CD4-positive, CD25-positive, alpha-beta regulatory T cell (primary cell): ENCODE data around the gene XYLT2. TPM values are rescaled to one million over a fixed set of nuclear protein-coding genes. Genes with fewer than 3 reads are reported as not detected.
"Not testable (repeated sequence)": the region's sequence is repeated elsewhere in the genome, so short reads cannot be mapped to it uniquely, and the experiment has no call there.

ENCODE experiments used
- ATAC-seq, 2 donors: fragments of 150-1000 bp; cut with Tn5 transposase; one replicate each; pipeline ENCODE4 v1.10.0; 2021; ENCODE audit warnings: low read depth in 2 of 2, moderate number of reproducible peaks in 2 of 2, moderate library complexity in 1 of 2
- DNase-seq, 3 donors: peaks; one replicate each; pipeline versions ENCODE4 v3.0.0 to v3.0.0-alpha.2; 2012 to 2022; ENCODE audit warnings: mixed read lengths in 1 of 3
- H3K27ac ChIP-seq: one replicate; pipeline ENCODE4 v1.7.0; 2013; ENCODE audit warnings: mild to moderate bottlenecking, low read length; ENCODE audit not compliant: insufficient read depth, poor library complexity, severe bottlenecking
- H3K27me3 ChIP-seq: one replicate; pipeline ENCODE4 v1.7.0; 2013; ENCODE audit warnings: low read length; ENCODE audit not compliant: control insufficient read depth, insufficient read depth
- H3K36me3 ChIP-seq: one replicate; pipeline ENCODE4 v1.7.0; 2013; ENCODE audit warnings: mild to moderate bottlenecking, low read length, moderate library complexity; ENCODE audit not compliant: control insufficient read depth, insufficient read depth
- H3K4me1 ChIP-seq: 2 replicates; pipeline ENCODE4 v1.7.0; 2013; ENCODE audit warnings: mild to moderate bottlenecking, low read length; ENCODE audit not compliant: insufficient read depth, control insufficient read depth, poor library complexity, severe bottlenecking
- H3K4me3 ChIP-seq: one replicate; pipeline ENCODE4 v1.7.0; 2013; ENCODE audit warnings: low read depth, mild to moderate bottlenecking, low read length, moderate library complexity
- H3K9me3 ChIP-seq, 2 experiments: 1 replicate in 1 of 2; 2 replicates in 1 of 2; pipeline ENCODE4 v1.7.0; 2013; ENCODE audit warnings: low read length in 2 of 2, mild to moderate bottlenecking in 1 of 2, moderate library complexity in 1 of 2; ENCODE audit not compliant: control insufficient read depth in 2 of 2
- H3K27ac Mint-ChIP-seq, 3 donors: one replicate each; pipeline ENCODE4 v1.8.0; 2020 to 2022; ENCODE audit warnings: mild to moderate bottlenecking in 3 of 3, mixed read lengths in 3 of 3, moderate library complexity in 2 of 3
- H3K27me3 Mint-ChIP-seq: one replicate; pipeline ENCODE4 v1.8.0; 2022; ENCODE audit warnings: mild to moderate bottlenecking, mixed read lengths
- H3K36me3 Mint-ChIP-seq: one replicate; pipeline ENCODE4 v1.8.0; 2020; ENCODE audit warnings: mixed read lengths
- H3K4me1 Mint-ChIP-seq, 4 donors: one replicate each; pipeline ENCODE4 v1.8.0; 2020 to 2022; ENCODE audit warnings: mixed read lengths in 4 of 4, mild to moderate bottlenecking in 1 of 4
- H3K4me3 Mint-ChIP-seq, 4 donors: one replicate each; pipeline ENCODE4 v1.8.0; 2020 to 2022; ENCODE audit warnings: mild to moderate bottlenecking in 4 of 4, mixed read lengths in 4 of 4, moderate library complexity in 3 of 4
- H3K9me3 Mint-ChIP-seq, 7 donors: one replicate each; pipeline ENCODE4 v1.8.0; 2020 to 2022; ENCODE audit warnings: mixed read lengths in 7 of 7, mild to moderate bottlenecking in 3 of 7, moderate library complexity in 2 of 7
- polyA plus RNA-seq, 4 donors: library from polyadenylated mRNA; unstranded; fragments of 300-500 nt; fragmentation: Illumina TruSeq; gene quantifications; one replicate each; pipeline ENCODE4 v1.2.3, GENCODE V29; 2021
- total RNA-seq: library from RNA; stranded (reverse); gene quantifications from one replicate; pipeline ENCODE4 v1.2.3, GENCODE V29; 2022

Gene XYLT2
- total and polyA plus RNA-seq, 5 donors from 2014 or later, result 6.2 to 15.9 (median 12.9) TPM

GRCh38 chr17:50394711-50395110 is 48.8 kb downstream of the XYLT2 start:
- H3K27me3 Mint-ChIP-seq, result no peaks in the 10 kb centered on the region

DNA sequence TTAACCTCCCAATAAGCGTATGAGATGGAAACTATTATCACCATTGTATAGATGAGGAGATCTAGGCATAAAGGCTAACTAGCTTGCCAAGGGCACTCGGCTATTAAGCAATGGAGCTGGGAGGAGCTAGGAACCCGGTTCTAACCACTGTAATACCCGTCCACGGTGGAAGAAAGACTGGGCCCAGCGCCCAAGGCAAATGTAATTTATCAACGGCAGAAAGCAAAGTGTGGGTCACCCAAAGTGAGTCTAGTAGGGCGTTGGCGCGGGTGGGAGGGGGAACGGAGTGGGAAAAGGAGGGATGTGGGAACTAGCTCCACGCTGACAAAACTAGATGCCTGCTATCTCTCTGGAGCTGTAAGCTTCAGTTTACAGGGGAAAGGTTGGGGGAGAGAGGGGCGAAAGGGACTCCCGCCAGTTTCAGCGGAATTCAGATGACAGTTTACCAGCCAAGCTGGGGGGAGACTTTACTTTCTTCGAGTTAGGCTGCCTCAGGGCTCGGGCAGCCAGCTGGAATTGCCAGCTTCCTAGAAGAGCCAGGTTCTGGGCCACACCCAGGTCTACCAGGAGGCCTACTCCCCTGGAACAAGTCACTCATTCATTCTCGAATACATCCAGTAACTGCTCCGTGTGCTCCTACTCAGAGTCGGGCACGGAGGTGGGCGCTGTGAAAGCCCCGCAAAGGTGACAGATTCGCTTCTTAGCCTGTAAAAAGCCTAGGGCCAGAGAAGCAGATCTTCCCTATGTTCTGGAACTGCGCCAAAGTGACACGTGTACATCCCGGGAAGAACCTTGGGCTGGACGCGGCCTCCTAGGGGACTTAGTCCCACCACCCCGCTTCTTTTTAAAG is 50.6 kb downstream of the XYLT2 start:
- Mint-ChIP-seq H3K4me1 (peaks cover 10 to 40% (median 22%) of the 10 kb centered on the region in 4 donors), H3K36me3 (peaks cover 26% of the 10 kb centered on the region), H3K9me3 (no peaks in the 10 kb centered on the region), H3K27me3 (peaks cover 5% of the 10 kb centered on the region), H3K4me3 (peak overlapping the region; percentile 82 to 99 (median 94)), H3K27ac (peak overlapping the region in 2 of 3 donors; percentile 93 to 97)
- H3K36me3 ChIP-seq, result peaks cover 35% of the 10 kb centered on the region
- no peaks in the 10 kb centered on the region for H3K27me3 ChIP-seq
- DNase-seq, result no peak
- peaks cover 27% of the 10 kb centered on the region for H3K4me1 ChIP-seq
- no peaks in the 10 kb centered on the region for H3K9me3 ChIP-seq
- H3K27ac ChIP-seq, result peak overlapping the region; percentile 80
- ATAC-seq, result no peak
- peak overlapping the region; percentile 64 for H3K4me3 ChIP-seq

More at GRCh38 chr17:50394711-50395110, 48.8 kb downstream of the XYLT2 start:
- peaks cover 51% of the 10 kb centered on the region for H3K36me3 ChIP-seq
- Mint-ChIP-seq H3K9me3 (no peaks in the 10 kb centered on the region), H3K36me3 (peaks cover 30% of the 10 kb centered on the region), H3K27ac (peak overlapping the region in 1 of 3 donors; percentile 65), H3K4me3 (peak overlapping the region in 3 of 4 donors; percentile 68 to 82 (median 73)), H3K4me1 (peaks cover 10 to 40% (median 22%) of the 10 kb centered on the region in 4 donors)
- H3K4me3 ChIP-seq, result no peak overlapping the region
- ATAC-seq (no peak), DNase-seq (no peak)
- H3K27ac ChIP-seq, result no peak overlapping the region
- no peaks in the 10 kb centered on the region for H3K27me3 ChIP-seq
- H3K4me1 ChIP-seq, result peaks cover 27% of the 10 kb centered on the region
- H3K9me3 ChIP-seq, result no peaks in the 10 kb centered on the region

DNA sequence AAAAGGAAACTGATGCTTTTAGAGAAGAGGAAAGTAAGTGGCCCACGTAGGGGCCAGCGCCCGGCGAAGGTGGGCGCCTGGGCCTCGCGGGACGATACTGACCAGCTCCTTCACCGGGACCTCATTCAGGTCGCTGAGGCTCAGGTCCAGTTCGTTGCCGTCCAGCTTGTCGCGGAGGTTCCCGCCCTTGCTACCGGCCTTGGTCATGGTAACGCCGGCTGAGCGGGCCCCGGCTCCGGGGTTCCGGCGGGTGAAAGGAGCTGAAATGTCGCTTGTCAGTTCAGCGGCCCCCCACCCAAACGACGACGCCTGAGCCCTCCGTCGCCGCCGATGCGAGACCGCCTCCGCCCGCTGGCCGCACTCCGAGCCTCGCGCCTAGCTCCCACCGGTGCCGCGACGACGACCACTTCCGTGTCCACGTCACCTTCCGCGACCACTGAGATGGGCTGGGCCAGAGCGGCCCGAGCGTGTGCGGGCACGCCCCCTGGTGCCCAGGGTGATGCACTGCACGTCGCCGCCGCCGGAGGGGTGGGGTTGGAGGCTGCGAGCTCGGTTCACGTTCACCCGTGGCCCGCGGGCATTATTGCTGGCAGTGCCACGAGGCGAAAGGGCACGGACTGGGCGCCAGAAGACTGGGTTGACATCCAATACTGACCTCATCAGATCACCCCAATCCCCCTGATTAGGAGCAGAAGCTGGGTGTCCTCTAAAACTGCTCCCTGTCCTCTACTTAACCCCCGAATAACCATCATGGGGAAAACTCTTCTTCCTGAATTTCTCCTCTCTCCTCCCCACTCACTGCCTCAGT is 51.4 kb downstream of the XYLT2 start, which contains the start of gene LRRC59:
TSS of gene LRRC59 (minus strand) at position 413 of the 808 bp plus-strand sequence. CDS start at position 207, 206 bp downstream.
- Mint-ChIP-seq H3K36me3 (peaks cover 22% of the 10 kb centered on the region), H3K4me3 (peak within 1 kb of the TSS; percentile 82 to 99 (median 94)), H3K4me1 (peaks cover 10 to 40% (median 22%) of the 10 kb centered on the region in 4 donors), H3K27ac (peak within 1 kb of the TSS; percentile 77 to 97 (median 93)), H3K9me3 (no peaks in the 10 kb centered on the region), H3K27me3 (peaks cover 9% of the 10 kb centered on the region)
- Histone ChIP-seq H3K27me3 (no peaks in the 10 kb centered on the region), H3K27ac (peak within 1 kb of the TSS; percentile 80), H3K9me3 (no peaks in the 10 kb centered on the region), H3K36me3 (peaks cover 26% of the 10 kb centered on the region), H3K4me1 (peaks cover 27% of the 10 kb centered on the region), H3K4me3 (peak within 1 kb of the TSS; percentile 64)
- ATAC-seq, result peak; percentile 100
- DNase-seq, result peak; percentile 90 to 93 (median 93)

DNA sequence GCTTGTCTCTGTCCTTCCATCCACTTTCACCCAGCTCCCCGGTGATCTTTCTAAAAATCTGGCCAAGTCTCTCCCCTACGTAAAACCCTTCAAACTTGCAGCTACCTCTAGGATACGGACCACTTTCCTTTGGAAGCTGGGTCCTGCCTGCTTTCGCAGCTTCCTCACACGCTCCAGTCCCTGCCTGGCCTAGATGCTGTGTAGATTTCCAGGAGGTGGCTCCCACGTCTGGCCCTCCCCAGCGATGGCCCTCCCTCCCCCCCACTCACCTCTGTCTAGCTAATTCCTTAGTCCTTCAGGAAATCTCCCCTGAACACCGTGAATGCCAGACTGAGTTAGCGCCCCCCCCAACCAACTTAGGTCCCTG is 52.0 kb downstream of the XYLT2 start:
- Mint-ChIP-seq H3K36me3 (peaks cover 22% of the 10 kb centered on the region), H3K4me3 (peak overlapping the region; percentile 80 to 96 (median 87)), H3K4me1 (peaks cover 10 to 40% (median 22%) of the 10 kb centered on the region in 4 donors), H3K27me3 (peaks cover 9% of the 10 kb centered on the region), H3K27ac (peak overlapping the region; percentile 77 to 93 (median 88)), H3K9me3 (no peaks in the 10 kb centered on the region)
- DNase-seq (no peak), ATAC-seq (no peak)
- H3K27me3 ChIP-seq, result no peaks in the 10 kb centered on the region
- H3K27ac ChIP-seq, result no peak overlapping the region
- peak overlapping the region; percentile 60 for H3K4me3 ChIP-seq
- H3K36me3 ChIP-seq, result peaks cover 21% of the 10 kb centered on the region
- no peaks in the 10 kb centered on the region for H3K9me3 ChIP-seq
- H3K4me1 ChIP-seq, result peaks cover 27% of the 10 kb centered on the region

- H3K27me3 Mint-ChIP-seq, H3K27me3 ChIP-seq, DNase-seq, H3K27ac Mint-ChIP-seq, H3K4me3 ChIP-seq, H3K9me3 ChIP-seq, H3K9me3 Mint-ChIP-seq, ATAC-seq, H3K27ac ChIP-seq: not testable (repeated sequence)
- peaks cover 10 to 34% (median 19%) of the 10 kb centered on the region in 4 donors for H3K4me1 Mint-ChIP-seq
- peaks cover 15% of the 10 kb centered on the region for H3K36me3 Mint-ChIP-seq
- Histone ChIP-seq H3K36me3 (peaks cover 13% of the 10 kb centered on the region), H3K4me1 (peaks cover 27% of the 10 kb centered on the region)
- peak overlapping the region; percentile 52 to 96 (median 72) for H3K4me3 Mint-ChIP-seq
Measured at GRCh38 chr17:50398672-50399071, 52.7 kb downstream of the XYLT2 start.

DNA sequence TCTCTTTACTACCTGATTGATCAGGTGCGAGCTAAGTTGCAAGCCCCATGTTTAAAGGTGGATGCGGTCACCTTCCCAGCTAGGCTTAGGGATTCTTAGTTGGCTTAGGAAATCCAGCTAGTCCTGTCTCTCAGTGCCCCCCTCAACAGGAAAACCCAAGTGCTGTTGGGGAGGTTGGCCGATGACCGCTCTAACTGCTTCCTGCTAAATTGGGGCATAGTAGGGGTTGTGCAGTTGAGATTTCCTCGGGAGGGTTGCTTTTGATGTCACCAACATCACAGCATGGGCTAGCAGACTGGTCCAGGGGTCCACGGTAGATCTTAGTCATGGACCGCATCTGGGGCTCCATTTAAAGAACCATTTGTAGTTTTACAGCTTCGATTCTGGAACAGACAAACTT is 53.7 kb downstream of the XYLT2 start:
- not testable (repeated sequence) for H3K9me3 Mint-ChIP-seq, H3K27ac Mint-ChIP-seq, H3K27me3 ChIP-seq, H3K36me3 ChIP-seq, H3K36me3 Mint-ChIP-seq, H3K9me3 ChIP-seq, H3K4me3 ChIP-seq, DNase-seq, H3K27ac ChIP-seq, ATAC-seq
- Mint-ChIP-seq H3K27me3 (peaks cover 18% of the 10 kb centered on the region), H3K4me1 (peaks cover 10 to 26% (median 15%) of the 10 kb centered on the region in 4 donors), H3K4me3 (peak overlapping the region in 2 of 4 donors; percentile 20 to 77)
- H3K4me1 ChIP-seq, result peaks cover 27% of the 10 kb centered on the region

DNA sequence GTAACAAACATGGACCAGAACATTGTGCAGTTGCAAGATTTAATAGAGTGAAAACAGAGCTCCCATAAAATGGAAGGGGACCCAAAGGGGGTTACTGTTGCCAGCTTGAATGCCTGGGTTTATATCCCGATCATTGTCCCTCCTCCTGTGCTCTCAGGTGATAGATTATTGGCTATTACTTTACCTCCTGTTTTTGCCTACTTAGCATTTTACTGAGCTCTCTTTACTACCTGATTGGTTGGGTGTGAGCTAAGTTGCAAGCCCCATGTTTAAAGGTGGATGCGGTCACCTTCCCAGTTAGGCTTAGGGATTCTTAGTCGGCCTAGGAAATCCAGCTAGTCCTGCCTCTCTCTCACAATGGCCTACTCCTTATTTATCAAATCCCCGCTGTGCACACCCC is 59.4 kb downstream of the XYLT2 start:
- H3K4me1 Mint-ChIP-seq, H3K27ac Mint-ChIP-seq, H3K4me3 ChIP-seq, H3K36me3 Mint-ChIP-seq, DNase-seq, H3K9me3 ChIP-seq, H3K9me3 Mint-ChIP-seq, ATAC-seq, H3K27ac ChIP-seq, H3K4me3 Mint-ChIP-seq, H3K27me3 ChIP-seq, H3K4me1 ChIP-seq, H3K36me3 ChIP-seq: not testable (repeated sequence)
- peaks cover 37% of the 10 kb centered on the region for H3K27me3 Mint-ChIP-seq
